Measurements from ENCODE around the gene A2ML1.

GRCh38 chr12:8834230-8834629, 11.8 kb downstream of the A2ML1 start:
- TF ChIP-seq CTCF (IDR thresholded peaks at IDR 0.05) (no peak), POLR2A (IDR thresholded peaks at IDR 0.05) (no peak)

Data from body of pancreas (tissue), 4 donors.